Neuronal stem cell (in vitro differentiated cells): Measurements from ENCODE around the gene MRPL52.

Experiments used
- DNase-seq: peaks from one replicate; pipeline ENCODE4 v3.0.0-alpha.2; 2013; ENCODE audit warnings: low spot score
- H2AFZ ChIP-seq: one replicate; pipeline ENCODE4 v1.6.1; 2013; ENCODE audit warnings: mild to moderate bottlenecking, low read length, inconsistent platforms
- H2AK5ac ChIP-seq: 2 replicates; pipeline ENCODE4 v1.6.1; 2013; ENCODE audit warnings: low read depth, mild to moderate bottlenecking, inconsistent platforms, low read length, moderate library complexity, mixed read lengths
- H2BK120ac ChIP-seq: 2 replicates; pipeline ENCODE4 v1.6.1; 2013; ENCODE audit warnings: low read depth, mild to moderate bottlenecking, inconsistent platforms, low read length, moderate library complexity, mixed read lengths
- H2BK12ac ChIP-seq: one replicate; pipeline ENCODE4 v1.6.1; 2013; ENCODE audit warnings: low read length, inconsistent platforms
- H2BK15ac ChIP-seq: 2 replicates; pipeline ENCODE4 v1.6.1; 2013; ENCODE audit warnings: mild to moderate bottlenecking, low read length, inconsistent platforms, mixed read lengths
- H2BK5ac ChIP-seq: one replicate; pipeline ENCODE4 v1.6.1; 2013; ENCODE audit warnings: inconsistent platforms, mild to moderate bottlenecking, low read length, moderate library complexity
- H3K14ac ChIP-seq: one replicate; pipeline ENCODE4 v1.6.1; 2013; ENCODE audit warnings: low read length, inconsistent platforms
- H3K18ac ChIP-seq: 2 replicates; pipeline ENCODE4 v1.6.1; 2013; ENCODE audit warnings: low read length, inconsistent platforms
- H3K23ac ChIP-seq: 2 replicates; pipeline ENCODE4 v1.6.1; 2013; ENCODE audit warnings: low read depth, mild to moderate bottlenecking, mixed read lengths, low read length, inconsistent platforms; ENCODE audit not compliant: poor library complexity
- H3K27ac ChIP-seq: replicated peaks from 3 replicates; pipeline ENCODE4 v1.5.1; 2013; ENCODE audit warnings: low read length, inconsistent platforms
- H3K27me3 ChIP-seq, 3 experiments: 2 replicates each; pipeline ENCODE4 v1.6.1; 2013; ENCODE audit warnings: low read length in 3 of 3, mild to moderate bottlenecking in 2 of 3, inconsistent platforms in 1 of 3, low read depth in 1 of 3, mixed read lengths in 1 of 3, moderate library complexity in 1 of 3; ENCODE audit not compliant: control insufficient read depth in 3 of 3, insufficient read depth in 3 of 3
- H3K36me3 ChIP-seq, 2 donors: replicated peaks in 1 of 2; 2 replicates each; pipeline ENCODE4 v1.6.1; 2013; ENCODE audit warnings: low read length in 2 of 2; ENCODE audit not compliant: control insufficient read depth in 2 of 2, insufficient read depth in 2 of 2
- H3K4ac ChIP-seq: 2 replicates; pipeline ENCODE4 v1.6.1; 2013; ENCODE audit warnings: inconsistent platforms, mild to moderate bottlenecking, low read length, moderate library complexity
- H3K4me1 ChIP-seq, 2 donors: 1 replicate in 1 of 2; 2 replicates in 1 of 2; pipeline ENCODE4 v1.6.1; 2013; ENCODE audit warnings: low read length in 2 of 2, low read depth in 1 of 2; ENCODE audit not compliant: control insufficient read depth in 2 of 2, insufficient read depth in 1 of 2
- H3K4me2 ChIP-seq: one replicate; pipeline ENCODE4 v1.6.1; 2013; ENCODE audit warnings: mild to moderate bottlenecking, low read length, inconsistent platforms; ENCODE audit not compliant: insufficient read depth, poor library complexity, severe bottlenecking
- H3K4me3 ChIP-seq, 2 donors: 2 replicates each; pipeline ENCODE4 v1.5.1; 2013; ENCODE audit warnings: low read length in 2 of 2, mild to moderate bottlenecking in 2 of 2, inconsistent platforms in 1 of 2, moderate library complexity in 1 of 2
- H3K79me1 ChIP-seq: one replicate; pipeline ENCODE4 v1.6.1; 2013; ENCODE audit warnings: low read depth, mild to moderate bottlenecking, inconsistent platforms, low read length, moderate library complexity
- H3K9ac ChIP-seq: one replicate; pipeline ENCODE4 v1.6.1; 2013; ENCODE audit warnings: mild to moderate bottlenecking, low read depth, low read length, inconsistent platforms; ENCODE audit not compliant: poor library complexity
- H3K9me3 ChIP-seq, 2 donors: replicated peaks in 1 of 2; 2 replicates each; pipeline versions ENCODE3 to v1.6.1; 2013; ENCODE audit warnings: low read length in 2 of 2, mild to moderate bottlenecking in 2 of 2, inconsistent platforms in 1 of 2, low read depth in 1 of 2, mixed read lengths in 1 of 2, moderate library complexity in 1 of 2; ENCODE audit not compliant: control insufficient read depth in 2 of 2, insufficient read depth in 1 of 2
- H4K8ac ChIP-seq: one replicate; pipeline ENCODE4 v1.6.1; 2013; ENCODE audit warnings: low read depth, mild to moderate bottlenecking, inconsistent platforms, low read length, moderate library complexity
- H4K91ac ChIP-seq: one replicate; pipeline ENCODE4 v1.6.1; 2013; ENCODE audit warnings: low read length, low read depth, mild to moderate bottlenecking, inconsistent platforms; ENCODE audit not compliant: poor library complexity
- WGBS, 2 donors: extraction: QIAGEN DNeasy Blood & Tissue Kit; methylation state at CpG; one replicate each; pipeline ENCODE4 v1.1.7; 2013; ENCODE audit warnings: missing lambda C conversion rate in 2 of 2, mixed read lengths in 1 of 2; ENCODE audit not compliant: insufficient read length in 2 of 2, insufficient replicate concordance in 1 of 2; ENCODE audit errors: extremely low coverage in 2 of 2; 5-methylcytosine and 5-hydroxymethylcytosine counted together

The MRPL52 gene

DNA sequence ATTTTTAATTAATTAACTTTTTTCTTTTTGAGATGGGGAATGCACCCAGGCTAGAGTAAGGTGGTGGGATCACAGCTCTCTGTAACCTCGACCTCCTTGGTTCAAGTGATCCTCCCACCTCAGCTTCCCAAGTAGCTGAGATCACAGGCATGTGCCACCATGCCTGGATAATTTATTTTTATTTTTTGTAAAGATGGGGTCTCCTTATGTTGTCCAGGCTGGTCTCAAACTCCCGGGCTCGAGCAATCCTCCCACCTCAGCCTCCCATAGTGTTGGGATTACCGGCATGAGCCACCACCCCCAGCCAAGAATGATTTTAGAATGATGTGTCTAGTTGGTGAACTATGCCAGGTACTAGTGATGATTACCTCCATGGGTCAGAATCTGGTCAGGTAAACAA, 35.3 kb downstream of the MRPL52 start:
- H4K91ac ChIP-seq = no peak overlapping the region
- H2BK15ac ChIP-seq = no peak overlapping the region
- no peak overlapping the region for H2AFZ ChIP-seq
- H3K27ac ChIP-seq = no peak overlapping the region
- no peaks in the 10 kb centered on the region for H3K9me3 ChIP-seq
- no peaks in the 10 kb centered on the region for H3K4me1 ChIP-seq
- H4K8ac ChIP-seq = no peak overlapping the region
- H3K4me3 ChIP-seq = no peak overlapping the region
- no peak overlapping the region for H2BK12ac ChIP-seq
- no peak overlapping the region for H3K18ac ChIP-seq
- no peaks in the 10 kb centered on the region for H3K79me1 ChIP-seq
- no peak overlapping the region for H3K23ac ChIP-seq
- H3K4me2 ChIP-seq = no peak overlapping the region
- H3K14ac ChIP-seq = no peak overlapping the region
- WGBS, 2 donors = no CpG with 5 or more reads among the region's 4 CpGs
- H2BK120ac ChIP-seq = no peak overlapping the region
- H3K4ac ChIP-seq = no peak overlapping the region
- DNase-seq = no peak
- H3K9ac ChIP-seq = no peak overlapping the region
- H3K36me3 ChIP-seq = no peaks in the 10 kb centered on the region
- no peak overlapping the region for H2AK5ac ChIP-seq
- H3K27me3 ChIP-seq = no peaks in the 10 kb centered on the region
- no peak overlapping the region for H2BK5ac ChIP-seq

DNA sequence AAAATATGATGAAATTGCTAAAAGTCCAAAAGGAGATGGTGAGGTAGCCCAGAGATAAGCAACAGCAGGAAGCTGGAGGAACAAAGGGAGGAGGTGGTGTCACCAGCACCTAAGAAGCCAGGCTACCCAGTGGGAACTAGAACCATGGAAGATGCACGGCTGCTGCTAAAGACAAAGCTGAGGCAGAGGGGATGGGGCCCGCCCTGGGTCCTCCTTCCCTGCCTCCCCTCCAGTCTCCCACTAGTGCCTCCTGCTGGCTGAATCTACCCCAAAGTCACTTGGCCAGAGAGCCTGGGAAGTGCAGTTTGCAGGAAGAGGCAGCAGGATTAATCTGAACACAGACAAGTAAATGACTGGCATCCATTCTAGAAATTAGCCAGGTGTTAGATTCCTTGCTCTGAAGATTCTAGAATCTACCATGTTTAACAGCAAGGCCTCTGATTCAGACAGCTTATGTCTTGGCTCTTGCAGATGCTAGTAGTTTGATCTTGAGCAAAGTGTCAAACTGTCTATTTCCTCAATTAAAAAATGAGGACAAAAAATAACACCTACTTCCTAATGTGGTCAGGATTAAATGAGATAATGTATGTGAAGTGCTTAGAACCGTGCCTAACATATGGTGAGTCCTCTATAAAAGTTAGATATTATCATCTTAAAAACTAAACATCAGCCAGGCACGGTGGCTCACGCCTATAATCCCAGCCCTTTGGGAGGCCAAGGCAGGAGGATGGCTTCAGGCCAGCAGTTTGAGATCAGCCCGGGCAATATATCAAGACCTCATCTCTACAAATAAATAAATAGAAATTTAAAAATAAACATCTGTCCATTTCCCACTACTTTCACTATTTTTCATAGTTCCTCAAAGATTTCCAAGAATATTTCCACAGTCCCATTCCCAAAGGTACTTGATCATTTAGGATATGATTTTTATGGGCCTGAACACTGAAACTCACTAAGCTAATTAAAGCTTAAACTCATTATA, 36.0 kb downstream of the MRPL52 start:
- no peak overlapping the region for H2AK5ac ChIP-seq
- H2BK120ac ChIP-seq = no peak overlapping the region
- no peak overlapping the region for H3K4ac ChIP-seq
- H3K4me2 ChIP-seq = no peak overlapping the region
- no peak overlapping the region for H3K14ac ChIP-seq
- no peak overlapping the region for H2BK12ac ChIP-seq
- H2AFZ ChIP-seq = no peak overlapping the region
- H4K8ac ChIP-seq = no peak overlapping the region
- no peak overlapping the region for H3K9ac ChIP-seq
- no peaks in the 10 kb centered on the region for H3K9me3 ChIP-seq
- H3K4me3 ChIP-seq = no peak overlapping the region
- no peaks in the 10 kb centered on the region for H3K79me1 ChIP-seq
- H3K36me3 ChIP-seq = no peaks in the 10 kb centered on the region
- no peaks in the 10 kb centered on the region for H3K4me1 ChIP-seq
- DNase-seq = no peak
- no peak overlapping the region for H3K27ac ChIP-seq
- H4K91ac ChIP-seq = no peak overlapping the region
- no CpG with 5 or more reads among the region's 6 CpGs for WGBS, 2 donors
- H3K27me3 ChIP-seq = no peaks in the 10 kb centered on the region
- H3K23ac ChIP-seq = peak overlapping the region; percentile 26
- no peak overlapping the region for H2BK5ac ChIP-seq
- H3K18ac ChIP-seq = no peak overlapping the region
- no peak overlapping the region for H2BK15ac ChIP-seq

GRCh38 chr14:22866874-22867273, 37.2 kb downstream of the MRPL52 start:
- Histone ChIP-seq H3K18ac (no peak overlapping the region), H3K9me3 (no peaks in the 10 kb centered on the region), H3K79me1 (no peaks in the 10 kb centered on the region), H3K4me1 (peaks cover 0 to 1% of the 10 kb centered on the region in 2 donors), H3K14ac (no peak overlapping the region), H2AK5ac (no peak overlapping the region), H3K4me2 (no peak overlapping the region), H3K36me3 (no peaks in the 10 kb centered on the region), H3K4me3 (no peak overlapping the region), H3K27ac (no peak overlapping the region), H3K27me3 (no peaks in the 10 kb centered on the region), H2BK15ac (no peak overlapping the region), H2BK12ac (no peak overlapping the region), H4K8ac (no peak overlapping the region), H3K4ac (no peak overlapping the region), H2BK120ac (no peak overlapping the region), H2AFZ (no peak overlapping the region), H4K91ac (no peak overlapping the region), H3K23ac (no peak overlapping the region), H3K9ac (no peak overlapping the region), H2BK5ac (no peak overlapping the region)
- DNase-seq = no peak
- no CpG with 5 or more reads among the region's 5 CpGs for WGBS, 2 donors

GRCh38 chr14:22870811-22871223, 41.1 kb downstream of the MRPL52 start:
- no peak overlapping the region for H3K9ac ChIP-seq
- H3K4me3 ChIP-seq = peak overlapping the region in 1 of 2 donors; percentile 89
- no CpG with 5 or more reads among the region's 1 CpG for WGBS, 2 donors
- no peak overlapping the region for H2BK12ac ChIP-seq
- peak overlapping the region; percentile 95 for H2AFZ ChIP-seq
- H2BK120ac ChIP-seq = no peak overlapping the region
- H3K27ac ChIP-seq = peak overlapping the region; percentile 19
- H2BK5ac ChIP-seq = no peak overlapping the region
- H3K18ac ChIP-seq = no peak overlapping the region
- DNase-seq = no peak
- no peak overlapping the region for H4K91ac ChIP-seq
- H3K9me3 ChIP-seq = no peaks in the 10 kb centered on the region
- peak overlapping the region; percentile 85 for H3K4me2 ChIP-seq
- H3K14ac ChIP-seq = no peak overlapping the region
- no peaks in the 10 kb centered on the region for H3K79me1 ChIP-seq
- H3K36me3 ChIP-seq = peaks cover 6 to 17% of the 10 kb centered on the region in 2 donors
- no peak overlapping the region for H3K23ac ChIP-seq
- H2BK15ac ChIP-seq = no peak overlapping the region
- no peak overlapping the region for H3K4ac ChIP-seq
- H3K27me3 ChIP-seq = no peaks in the 10 kb centered on the region
- peaks cover 1 to 2% of the 10 kb centered on the region in 2 donors for H3K4me1 ChIP-seq
- no peak overlapping the region for H4K8ac ChIP-seq
- H2AK5ac ChIP-seq = no peak overlapping the region
